Lower lobe of right lung (tissue), 2 donors: Measurements from ENCODE around the gene GPR15LG. TPM values are rescaled to one million over a fixed set of nuclear protein-coding genes. Genes with fewer than 3 reads are reported as not detected.
"Not testable (repeated sequence)": the region's sequence is repeated elsewhere in the genome, so short reads cannot be mapped to it uniquely, and the experiment has no call there.

ENCODE experiments used
- ATAC-seq, 2 donors: fragments of 200-7000 bp; cut with Tn5 transposase; one replicate each; pipeline ENCODE4 v1.9.1; 2020 to 2022; ENCODE audit warnings: mild to moderate bottlenecking in 2 of 2, moderate library complexity in 2 of 2
- DNase-seq: peaks from one replicate; pipeline ENCODE4 v3.0.0-alpha.2; 2020
- H3K27ac ChIP-seq: fragments of 200-600 bp; one replicate; pipeline ENCODE4 v1.8.0; 2022
- H3K27me3 ChIP-seq: fragments of 200-600 bp; one replicate; pipeline ENCODE4 v1.8.0; 2022; ENCODE audit warnings: low read depth
- H3K36me3 ChIP-seq: fragments of 200-600 bp; one replicate; pipeline ENCODE4 v1.8.0; 2022; ENCODE audit warnings: mild to moderate bottlenecking
- H3K4me1 ChIP-seq: fragments of 200-600 bp; one replicate; pipeline ENCODE4 v1.8.0; 2022
- H3K4me3 ChIP-seq: fragments of 200-600 bp; one replicate; pipeline ENCODE4 v1.8.0; 2022; ENCODE audit warnings: mild to moderate bottlenecking
- H3K9me3 ChIP-seq: fragments of 200-600 bp; one replicate; pipeline ENCODE4 v1.8.0; 2022
- intact Hi-C: fragments of 100-400 bp; cut with DNase I; formaldehyde crosslinking; loops from one replicate; pipeline ENCODE4 v1.11.0; 2022
- long read RNA-seq: library from polyadenylated mRNA; unstranded; transcript quantifications from one replicate; pipeline ENCODE4 v2.0.0, GENCODE V29; 2021
- total RNA-seq: library from RNA; stranded (reverse); fragmentation: NEBNext Ultra II Directional; extraction: Animal tissue kit (Norgen Biotek cat#: 25700); gene quantifications from one replicate; pipeline ENCODE4 v1.2.1, GENCODE V29; 2021
- TF ChIP-seq, protein P1 (sequence below): fragments of 200-600 bp; IDR thresholded peaks from one replicate; pipeline ENCODE4 v1.8.0; 2022; ENCODE audit warnings: antibody characterized with exemption, mild to moderate bottlenecking
- donor health status: DM: no; HTN: yes; CAD: no; lungs with severe emphysema.

The GPR15LG gene
- not detected for total RNA-seq
- long read RNA-seq = 0 reads

- Histone ChIP-seq H3K36me3 (no peaks in the 10 kb centered on the region), H3K9me3 (no peaks in the 10 kb centered on the region), H3K4me3 (no peak within 1 kb of the TSS), H3K4me1 (no peaks in the 10 kb centered on the region), H3K27me3 (no peaks in the 10 kb centered on the region), H3K27ac (no peak within 1 kb of the TSS)
- intact Hi-C loops = no loop called here
- TF ChIP-seq, protein P1, sequence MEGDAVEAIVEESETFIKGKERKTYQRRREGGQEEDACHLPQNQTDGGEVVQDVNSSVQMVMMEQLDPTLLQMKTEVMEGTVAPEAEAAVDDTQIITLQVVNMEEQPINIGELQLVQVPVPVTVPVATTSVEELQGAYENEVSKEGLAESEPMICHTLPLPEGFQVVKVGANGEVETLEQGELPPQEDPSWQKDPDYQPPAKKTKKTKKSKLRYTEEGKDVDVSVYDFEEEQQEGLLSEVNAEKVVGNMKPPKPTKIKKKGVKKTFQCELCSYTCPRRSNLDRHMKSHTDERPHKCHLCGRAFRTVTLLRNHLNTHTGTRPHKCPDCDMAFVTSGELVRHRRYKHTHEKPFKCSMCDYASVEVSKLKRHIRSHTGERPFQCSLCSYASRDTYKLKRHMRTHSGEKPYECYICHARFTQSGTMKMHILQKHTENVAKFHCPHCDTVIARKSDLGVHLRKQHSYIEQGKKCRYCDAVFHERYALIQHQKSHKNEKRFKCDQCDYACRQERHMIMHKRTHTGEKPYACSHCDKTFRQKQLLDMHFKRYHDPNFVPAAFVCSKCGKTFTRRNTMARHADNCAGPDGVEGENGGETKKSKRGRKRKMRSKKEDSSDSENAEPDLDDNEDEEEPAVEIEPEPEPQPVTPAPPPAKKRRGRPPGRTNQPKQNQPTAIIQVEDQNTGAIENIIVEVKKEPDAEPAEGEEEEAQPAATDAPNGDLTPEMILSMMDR = no peak
- ATAC-seq (no peak), DNase-seq (no peak)
Measured at GRCh38 chr10:84173501-84173929, at the start of gene GPR15LG. TSS of gene GPR15LG (plus strand) at chr10:84173801. CDS start at chr10:84173852, 51 bp downstream.

DNA sequence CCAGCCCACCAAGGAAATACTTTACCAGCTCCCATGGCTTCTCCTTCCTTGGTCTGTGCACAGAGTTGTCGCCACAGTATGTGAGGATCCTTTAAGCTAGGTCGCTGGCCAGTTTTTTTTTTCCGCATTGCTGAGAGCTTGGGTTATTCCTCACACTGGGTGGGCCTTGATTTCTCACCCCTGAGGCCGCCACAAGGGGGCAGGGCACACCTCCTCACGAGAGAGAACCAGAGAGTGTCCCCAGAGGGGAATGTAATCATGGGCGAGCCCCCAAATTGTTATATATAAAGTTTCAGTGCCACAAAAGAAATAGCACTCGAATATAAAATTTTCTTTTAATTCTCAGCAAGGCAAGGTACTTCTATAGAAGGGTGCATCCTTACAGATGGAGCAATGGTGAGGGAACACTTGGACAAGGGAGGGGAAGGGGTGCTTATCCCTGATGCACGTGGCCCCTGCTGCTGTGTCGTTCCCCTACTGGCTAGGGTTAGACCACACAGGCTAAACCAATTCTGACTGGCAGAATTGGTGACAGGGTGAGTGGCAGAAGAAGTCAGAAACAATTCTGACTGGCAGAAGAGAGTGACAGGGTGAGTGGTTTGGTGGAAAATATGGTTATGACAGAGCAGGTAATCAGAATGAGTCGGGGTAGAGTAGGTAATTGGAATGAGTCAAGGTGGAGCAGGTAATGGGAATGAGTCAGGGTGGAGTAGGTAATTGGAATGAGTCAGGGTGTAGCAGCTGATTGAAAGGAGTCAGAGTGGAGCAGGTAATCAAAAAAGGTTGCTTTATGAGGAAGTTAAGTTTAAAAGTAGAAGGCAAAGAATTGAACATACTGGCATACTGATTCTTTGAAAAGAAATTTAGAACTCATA, 47.5 kb upstream of the GPR15LG start:
- peaks cover 15% of the 10 kb centered on the region for H3K9me3 ChIP-seq
- H3K27ac ChIP-seq, H3K4me3 ChIP-seq, H3K4me1 ChIP-seq, intact Hi-C loops, ATAC-seq, H3K36me3 ChIP-seq, DNase-seq, H3K27me3 ChIP-seq: not testable (repeated sequence)

DNA sequence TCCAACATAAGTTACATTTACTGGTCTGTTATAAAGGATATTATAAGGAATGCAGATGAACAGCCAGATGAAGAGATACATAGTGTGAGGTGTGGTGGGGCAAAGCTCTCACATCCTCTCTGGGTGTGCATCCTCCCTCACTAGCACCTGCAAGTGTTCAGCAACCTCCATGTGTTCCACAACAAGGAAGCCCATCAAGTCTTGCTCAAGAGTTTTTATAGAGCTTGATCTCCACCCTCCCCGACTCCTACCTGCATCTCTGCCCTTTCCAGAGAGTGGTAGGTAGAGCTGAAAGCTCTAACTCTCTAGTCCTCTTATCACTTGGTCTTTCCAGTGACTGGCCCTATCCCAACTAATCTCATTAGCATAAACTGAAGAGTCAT, 46.8 kb upstream of the GPR15LG start:
- intact Hi-C loops = no loop called here
- TF ChIP-seq, protein P1 = no peak

GRCh38 chr10:84135836-84136235, 37.8 kb upstream of the GPR15LG start:
- H3K27me3 ChIP-seq = peaks cover 5% of the 10 kb centered on the region
- peaks cover 12% of the 10 kb centered on the region for H3K4me1 ChIP-seq
- intact Hi-C loops = no loop called here
- no peaks in the 10 kb centered on the region for H3K36me3 ChIP-seq
- H3K27ac ChIP-seq = no peak overlapping the region
- no peaks in the 10 kb centered on the region for H3K9me3 ChIP-seq
- TF ChIP-seq, protein P1 = no peak
- H3K4me3 ChIP-seq = no peak overlapping the region
- no peak for ATAC-seq
- DNase-seq = no peak

More for the DNA sequence above, 46.8 kb upstream of the GPR15LG start:
- no peak overlapping the region for H3K27ac ChIP-seq
- H3K4me3 ChIP-seq = no peak overlapping the region
- peaks cover 15% of the 10 kb centered on the region for H3K9me3 ChIP-seq
- DNase-seq (no peak), ATAC-seq (no peak)
- no peaks in the 10 kb centered on the region for H3K27me3 ChIP-seq
- no peaks in the 10 kb centered on the region for H3K36me3 ChIP-seq
- H3K4me1 ChIP-seq = no peaks in the 10 kb centered on the region

DNA sequence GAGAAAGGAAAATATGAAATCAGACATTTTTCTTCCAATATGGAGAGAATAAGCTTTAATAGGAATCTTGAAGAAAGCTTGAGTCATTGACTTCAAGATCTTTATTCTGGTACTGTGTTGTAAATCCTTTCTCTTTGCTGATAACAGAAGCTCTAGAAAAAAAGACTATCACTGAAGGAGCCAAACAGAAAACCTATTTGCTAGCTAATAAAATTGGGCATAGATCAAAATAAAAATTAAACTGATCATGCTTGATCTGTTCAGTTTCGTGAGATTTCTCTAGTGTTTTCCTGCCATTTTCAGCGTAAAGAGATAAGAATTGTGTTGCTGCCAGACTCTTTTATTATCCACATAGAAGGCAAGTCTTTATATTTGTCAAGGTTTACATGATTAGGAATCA, 35.8 kb upstream of the GPR15LG start:
- Histone ChIP-seq H3K27me3 (peaks cover 3% of the 10 kb centered on the region), H3K36me3 (peaks cover 14% of the 10 kb centered on the region), H3K9me3 (no peaks in the 10 kb centered on the region), H3K4me1 (peaks cover 21% of the 10 kb centered on the region), H3K4me3 (no peak overlapping the region), H3K27ac (no peak overlapping the region)
- TF ChIP-seq, protein P1 = no peak
- no peak for DNase-seq
- intact Hi-C loops = no loop called here
- no peak for ATAC-seq

DNA sequence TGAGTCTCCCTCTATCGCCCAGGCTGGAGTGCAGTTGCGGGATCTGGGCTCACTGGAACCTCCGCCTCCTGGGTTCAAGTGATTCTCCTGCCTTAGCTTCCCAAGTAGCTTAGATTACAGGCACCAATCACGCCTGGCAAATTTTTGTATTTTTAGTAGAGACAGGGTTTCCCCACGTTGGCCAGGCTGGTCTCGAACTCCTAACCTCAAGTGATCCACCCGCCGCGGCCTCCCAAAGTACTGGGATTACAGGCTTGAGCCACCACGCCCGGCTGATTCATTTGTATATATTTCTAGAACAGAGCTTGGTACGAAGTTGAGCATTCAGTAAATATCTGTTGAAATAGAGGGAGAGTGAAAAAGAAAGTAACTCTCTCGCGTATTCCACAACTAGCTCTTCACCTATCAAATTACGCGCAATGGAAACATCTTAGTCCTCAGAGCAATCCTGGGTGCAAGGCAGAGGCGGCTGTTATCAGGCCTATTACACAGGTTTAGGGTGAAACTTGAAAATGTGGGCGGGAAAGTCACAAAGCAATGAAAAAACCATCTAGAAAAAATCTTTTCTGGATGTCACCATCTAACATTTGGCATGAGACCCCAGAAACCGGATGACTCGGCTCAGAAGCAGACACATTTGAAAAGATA, 35.0 kb upstream of the GPR15LG start:
- TF ChIP-seq, protein P1 = no peak
- ATAC-seq (peak in 1 of 2 donors; percentile 25), DNase-seq (peak; percentile 53)
- H3K4me3 ChIP-seq = peak overlapping the region; percentile 93
- H3K27ac ChIP-seq = peak overlapping the region; percentile 99
- no peaks in the 10 kb centered on the region for H3K27me3 ChIP-seq
- intact Hi-C loops = no loop called here
- H3K9me3 ChIP-seq = no peaks in the 10 kb centered on the region
- peaks cover 21% of the 10 kb centered on the region for H3K4me1 ChIP-seq
- peaks cover 22% of the 10 kb centered on the region for H3K36me3 ChIP-seq
